Melanocyte of skin (primary cell): ENCODE data around the gene CMTM1. TPM values are rescaled to one million over a fixed set of nuclear protein-coding genes. Genes with fewer than 3 reads are reported as not detected.

ENCODE experiments used
- small RNA-seq, 2 donors: library from RNA; depleted of rRNA; stranded (forward); fragments of <200 nt; gene quantifications; one replicate each; pipeline ENCODE3, GENCODE V24; 2012
- total RNA-seq, 2 donors: library from RNA; depleted of rRNA; stranded (reverse); fragments of >200 nt; gene quantifications; 2 replicates each; pipeline ENCODE4 v1.2.3, GENCODE V29; 2012

CMTM1 gene
- 1 to 10 TPM in 1 of 2 donors, under 1 TPM in 1; 0.67 to 2.4 TPM for total RNA-seq

GRCh38 chr16:66566051-66566901 is at the start of gene CMTM1:
TSS of gene CMTM1 (plus strand) at chr16:66566439. CDS start at chr16:66566514, 75 bp downstream.

GRCh38 chr16:66549284-66550131 is 16.7 kb upstream of the CMTM1 start, which contains the start of gene TK2:
TSS of gene TK2 (minus strand) at chr16:66550122. CDS start at chr16:66550061, 61 bp downstream.

GRCh38 chr16:66552286-66553177 is 13.7 kb upstream of the CMTM1 start, which contains the start of gene CKLF:
TSS of gene CKLF (plus strand) at chr16:66552576. CDS start at chr16:66552716, 140 bp downstream.

GRCh38 chr16:66578651-66579531 is 12.7 kb downstream of the CMTM1 start, which contains the start of gene CMTM2:
TSS of gene CMTM2 (plus strand) at chr16:66579463. CDS start at chr16:66579608, 145 bp downstream.

GRCh38 chr16:66604376-66605176 is 38.3 kb downstream of the CMTM1 start, which contains the start of gene CMTM3:
TSS of gene CMTM3 (plus strand) at chr16:66604704. CDS start at chr16:66604806, 102 bp downstream.

Small RNA genes lying within 50 kb of the gene (small RNA-seq; reads per million reads assigned to genes)
- 0 reads per million in 2 donors for gene CKLF-CMTM1

Other genes starting within 250 kb of the CMTM1 start
- gene CDH5, start 199.7 kb upstream of the CMTM1 start, total RNA-seq, result under 1 TPM; 0.33 to 0.34 TPM
- gene BEAN1, start 139.1 kb upstream of the CMTM1 start, total RNA-seq, result 1 to 10 TPM in 1 of 2 donors, under 1 TPM in 1; 0.69 to 1.3 TPM
- gene TK2, start 16.3 kb upstream of the CMTM1 start, total RNA-seq, result 10 to 100 TPM; 27.3 to 40.3 TPM
- gene CKLF, start 13.9 kb upstream of the CMTM1 start, total RNA-seq, result 10 to 100 TPM; 43.7 to 99.2 TPM
- gene CMTM2, start 13.0 kb downstream of the CMTM1 start, total RNA-seq, result not detected
- gene CMTM3, start 38.3 kb downstream of the CMTM1 start, total RNA-seq, result 10 to 100 TPM; 10.3 to 17.0 TPM
- gene CMTM4, start 130.3 kb downstream of the CMTM1 start, total RNA-seq, result 10 to 100 TPM; 28.0 to 34.1 TPM
- 100 to 1,000 TPM; 112 to 203 TPM for gene DYNC1LI2, start 185.2 kb downstream of the CMTM1 start, total RNA-seq
- gene TERB1, start 235.1 kb downstream of the CMTM1 start, total RNA-seq, result under 1 TPM; under 0.01 TPM